Amniotic epithelial cell (primary cell): ENCODE measurements around the gene KHDC4.
A peak's percentile ranks its signal among the peaks of the same experiment; 100 is the strongest.
"Not testable (repeated sequence)": the region's sequence is repeated elsewhere in the genome, so short reads cannot be mapped to it uniquely, and the experiment has no call there.

Experiments
- DNase-seq: peaks from one replicate; pipeline ENCODE4 v3.0.0-alpha.2; 2010; ENCODE audit warnings: low read depth

KHDC4 gene

GRCh38 chr1:155940993-155941844 lies 7.0 kb upstream of the KHDC4 start, which contains the start of gene RXFP4:
Gene RXFP4, plus strand, starts transcription at chr1:155941638. Its CDS starts 72 bp downstream, at chr1:155941710.
- DNase-seq: no peak

GRCh38 chr1:155940482-155940992 lies 6.3 kb upstream of the KHDC4 start:
- peak; percentile 64 for DNase-seq

- peak; percentile 69 for DNase-seq
Observed at GRCh38 chr1:155938220-155938627, 4.0 kb upstream of the KHDC4 start.

DNA sequence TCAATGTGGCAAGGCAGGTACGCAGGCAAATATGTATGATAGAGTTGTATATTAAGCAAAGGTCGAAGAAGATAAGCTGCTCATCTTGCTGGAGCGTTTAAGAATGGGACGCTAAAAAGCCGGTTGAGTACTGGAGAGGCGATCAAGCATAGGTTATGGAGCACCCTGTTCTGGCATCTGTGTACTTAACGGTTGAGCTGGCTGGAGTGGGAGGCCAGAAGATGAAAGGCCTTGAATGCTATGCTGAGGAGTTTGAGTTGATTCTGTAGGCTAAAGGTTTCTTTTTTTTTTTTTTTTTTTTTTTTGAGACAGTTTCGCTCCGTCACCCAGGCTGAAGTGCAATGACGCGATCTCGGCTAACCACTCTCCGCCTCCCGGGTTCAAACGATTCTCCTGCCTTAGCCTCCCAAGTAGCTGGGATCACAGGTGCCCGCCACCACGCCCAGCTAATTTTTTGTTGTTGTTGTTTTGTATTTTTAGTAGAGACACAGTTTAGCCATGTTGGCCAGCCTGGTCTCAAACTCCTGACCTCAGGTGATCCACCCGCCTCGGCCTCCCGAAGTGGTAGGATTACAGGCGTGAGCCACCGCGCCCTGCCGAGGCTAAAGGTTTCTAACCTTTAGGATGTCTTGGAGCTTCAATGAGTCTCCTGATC lies 850 bp upstream of the KHDC4 start:
- no peak for DNase-seq

- DNase-seq: no peak
Observed at GRCh38 chr1:155933591-155934096, 569 bp downstream of the KHDC4 start.

- peak; percentile 28 for DNase-seq
Observed at GRCh38 chr1:155932487-155932886, 1.7 kb downstream of the KHDC4 start.

- no peak for DNase-seq
Observed at GRCh38 chr1:155932081-155932480, 2.1 kb downstream of the KHDC4 start.

- no peak for DNase-seq
Observed at GRCh38 chr1:155931332-155932038, 2.7 kb downstream of the KHDC4 start.

DNA sequence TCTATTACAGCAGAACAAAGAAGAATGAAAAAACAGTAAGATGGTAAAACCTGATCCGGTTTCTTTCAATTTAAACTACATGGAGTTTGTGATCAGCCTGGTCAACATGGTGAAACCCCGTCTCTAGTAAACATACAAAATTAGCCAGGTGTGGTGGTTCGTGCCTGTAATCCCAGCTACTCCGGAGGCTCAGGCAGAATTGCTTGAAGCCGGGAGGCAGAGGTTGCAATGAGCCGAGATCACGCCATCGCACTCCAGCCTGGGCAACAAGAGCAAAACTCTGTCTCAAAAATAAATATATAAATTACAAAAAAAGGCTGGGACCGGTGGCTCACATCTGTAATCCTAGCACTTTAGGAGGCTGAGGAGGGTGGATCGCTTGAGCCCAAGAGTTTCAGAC lies 3.5 kb downstream of the KHDC4 start:
- DNase-seq: not testable (repeated sequence)

DNA sequence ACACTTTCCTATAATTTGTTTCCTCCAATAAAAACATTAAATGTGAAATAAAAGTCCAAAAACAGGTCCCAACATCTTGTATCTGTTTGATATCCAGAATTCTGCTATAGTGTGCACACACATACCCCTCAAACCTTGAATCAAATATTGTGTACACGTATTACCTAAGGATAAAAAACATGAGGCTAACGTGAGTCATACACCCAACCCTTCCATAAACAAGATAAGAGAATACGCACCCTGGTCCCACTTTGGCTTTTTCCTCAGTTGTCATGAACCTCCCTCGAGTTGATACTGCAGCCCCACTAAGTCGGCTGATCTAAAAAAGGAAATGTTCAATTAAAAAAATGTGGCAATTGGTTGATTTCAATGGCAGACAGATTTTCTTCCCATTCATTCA lies 5.2 kb downstream of the KHDC4 start:
- DNase-seq: peak; percentile 75

GRCh38 chr1:155925506-155925905 lies 8.7 kb downstream of the KHDC4 start:
- DNase-seq: no peak

DNA sequence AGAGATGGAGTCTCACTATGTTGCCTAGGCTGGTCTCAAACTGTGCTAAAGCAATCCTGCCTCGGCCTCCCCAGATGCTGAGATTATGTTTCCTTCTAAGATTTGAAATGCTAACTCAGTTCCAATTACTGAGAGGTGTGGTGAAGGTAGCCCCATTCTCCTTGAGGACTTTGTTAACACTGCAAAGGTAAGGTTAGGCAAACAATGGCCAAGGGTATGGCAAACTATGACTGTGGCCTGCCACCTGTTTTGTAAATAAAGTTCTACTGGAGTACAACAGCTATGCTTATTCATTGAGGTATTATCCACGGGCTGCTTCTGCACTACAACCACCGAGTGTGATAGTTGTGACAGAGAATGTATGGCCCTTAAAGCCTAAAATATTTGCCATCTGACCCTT lies 13.5 kb downstream of the KHDC4 start:
- DNase-seq: no peak

DNA sequence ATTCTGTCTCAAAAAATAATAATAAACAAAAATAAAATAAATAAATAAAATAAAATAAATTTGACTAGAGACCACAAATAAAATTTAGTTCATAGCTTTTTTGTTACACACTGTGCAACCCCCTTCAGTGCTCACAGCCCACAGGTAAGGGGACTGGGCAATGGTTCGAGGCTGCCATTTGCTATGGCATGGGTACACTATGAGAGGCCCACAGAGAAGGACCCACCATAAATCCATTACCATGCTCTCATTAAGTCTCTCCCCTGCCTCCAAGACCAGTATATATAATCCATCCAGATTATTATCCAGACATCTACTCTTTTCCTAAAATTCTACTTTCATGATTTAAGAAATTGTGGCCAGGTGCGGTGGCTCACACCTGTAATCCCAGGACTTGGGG lies 14.4 kb downstream of the KHDC4 start:
- DNase-seq: no peak

DNA sequence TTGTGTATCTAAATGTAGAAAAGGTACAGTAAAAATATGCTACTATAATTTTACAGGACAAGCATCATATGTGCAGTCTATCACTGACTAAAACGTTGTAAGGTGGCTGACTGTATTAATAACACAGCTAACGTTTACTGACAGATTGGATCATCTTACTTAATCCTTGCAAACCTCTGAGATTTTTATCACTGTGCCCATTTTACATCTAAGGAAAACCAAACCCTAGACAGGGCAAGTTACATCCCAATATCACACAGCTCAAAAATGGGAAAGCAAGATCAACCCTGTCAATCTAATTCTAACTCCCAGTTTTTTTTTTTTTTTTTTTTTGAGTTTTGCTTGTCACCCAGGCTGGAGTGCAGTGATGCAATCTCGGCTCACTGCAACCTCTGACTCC lies 15.6 kb downstream of the KHDC4 start:
- DNase-seq: no peak

GRCh38 chr1:155913969-155914757 lies 20.1 kb downstream of the KHDC4 start:
- peak; percentile 35 for DNase-seq

- DNase-seq: no peak
Observed at GRCh38 chr1:155912056-155912536, 22.1 kb downstream of the KHDC4 start.

GRCh38 chr1:155911156-155912055 lies 22.8 kb downstream of the KHDC4 start, which contains the start of gene RIT1:
Gene RIT1, minus strand, starts transcription at chr1:155911349. Its CDS starts 588 bp downstream, at chr1:155910761.
- DNase-seq: peak; percentile 67

GRCh38 chr1:155910621-155911121 lies 23.5 kb downstream of the KHDC4 start:
- no peak for DNase-seq

DNA sequence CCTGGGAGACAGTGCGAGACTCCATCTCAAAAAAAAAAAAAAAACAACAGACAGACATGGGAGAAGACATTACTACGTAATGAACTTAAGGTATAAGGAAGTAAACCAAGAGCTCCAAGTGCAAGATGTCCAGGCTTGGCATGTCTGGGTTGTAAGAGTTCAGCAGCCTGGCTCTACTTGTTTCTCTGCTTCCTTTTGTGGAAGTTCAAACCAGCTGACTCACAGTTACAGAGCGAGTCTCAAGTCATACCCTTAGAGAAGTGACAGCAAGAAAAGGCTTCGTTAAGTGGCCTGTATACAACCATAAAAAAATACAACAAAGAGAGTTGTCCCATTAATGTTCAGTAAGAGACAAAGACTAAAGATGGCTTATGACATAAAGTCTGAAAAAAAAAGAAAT lies 24.3 kb downstream of the KHDC4 start:
- peak; percentile 40 for DNase-seq

- DNase-seq: no peak
Observed at GRCh38 chr1:155904261-155904660, 30.0 kb downstream of the KHDC4 start.
